ENCODE data around the gene CRMP1.

Gene CRMP1

DNA sequence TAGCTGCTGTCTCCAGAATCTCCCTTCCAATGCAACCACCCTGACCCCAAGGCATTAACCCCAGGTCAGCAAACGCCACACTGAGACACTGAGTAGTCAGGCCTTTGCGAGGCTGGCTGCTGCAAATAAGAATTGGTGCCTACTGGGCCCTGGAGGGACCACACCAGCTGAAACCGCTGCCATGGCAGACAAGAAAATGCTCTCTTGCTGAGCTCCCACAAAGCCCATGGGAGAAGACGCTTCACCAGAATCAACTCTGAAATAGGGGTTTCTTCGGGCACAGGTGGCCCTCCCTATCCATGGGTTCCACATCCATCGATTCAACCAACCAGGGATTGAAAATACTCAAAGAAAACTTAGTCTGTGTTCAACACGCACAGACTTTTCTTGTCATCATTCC is 26.7 kb upstream of the CRMP1 start:
- H3K36me3 ChIP-seq (ENCODE audit: insufficient read depth, low read length), result no peaks in the 10 kb centered on the region
- H3K27ac ChIP-seq (ENCODE audit: low read depth, low read length), result no peak overlapping the region
- no peak overlapping the region for H3K4me3 ChIP-seq (ENCODE audit: low read depth, low read length)
- H2AFZ ChIP-seq (ENCODE audit: low read length, unreplicated experiment), result no peak overlapping the region
- no peaks in the 10 kb centered on the region for H3K79me2 ChIP-seq (ENCODE audit: control insufficient read depth, insufficient read depth, low read length, unreplicated experiment)
- peaks cover 40% of the 10 kb centered on the region for H3K27me3 ChIP-seq (ENCODE audit: insufficient read depth, low read length)
- no peaks in the 10 kb centered on the region for H3K4me1 ChIP-seq (ENCODE audit: control insufficient read depth, insufficient read depth, low read length, unreplicated experiment)

DNA sequence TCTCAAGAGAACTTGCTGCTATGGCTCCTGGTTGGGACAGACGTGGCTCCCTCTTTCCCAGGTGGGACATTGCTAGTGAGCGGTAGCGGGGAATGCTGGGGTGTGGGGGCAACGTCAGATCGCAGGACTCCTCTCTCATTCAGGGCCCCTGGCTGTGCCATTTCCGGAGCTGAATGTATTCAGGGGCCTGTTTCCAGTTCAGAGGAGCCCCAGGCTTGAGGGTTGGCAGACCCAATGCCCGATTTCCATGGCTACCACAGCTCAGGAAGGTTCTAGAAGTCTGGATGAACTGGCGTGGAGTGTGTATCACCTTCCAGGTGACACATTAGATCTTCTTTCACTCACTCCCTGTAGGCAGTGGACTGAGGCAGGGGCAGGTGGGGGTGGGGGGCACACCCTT is 26.2 kb upstream of the CRMP1 start:
- Histone ChIP-seq H3K27me3 (ENCODE audit: insufficient read depth, low read length) (peaks cover 40% of the 10 kb centered on the region), H3K4me3 (ENCODE audit: low read depth, low read length) (no peak overlapping the region), H3K27ac (ENCODE audit: low read depth, low read length) (no peak overlapping the region), H3K79me2 (ENCODE audit: control insufficient read depth, insufficient read depth, low read length, unreplicated experiment) (no peaks in the 10 kb centered on the region), H3K4me1 (ENCODE audit: control insufficient read depth, insufficient read depth, low read length, unreplicated experiment) (no peaks in the 10 kb centered on the region), H2AFZ (ENCODE audit: low read length, unreplicated experiment) (no peak overlapping the region), H3K36me3 (ENCODE audit: insufficient read depth, low read length) (no peaks in the 10 kb centered on the region)

DNA sequence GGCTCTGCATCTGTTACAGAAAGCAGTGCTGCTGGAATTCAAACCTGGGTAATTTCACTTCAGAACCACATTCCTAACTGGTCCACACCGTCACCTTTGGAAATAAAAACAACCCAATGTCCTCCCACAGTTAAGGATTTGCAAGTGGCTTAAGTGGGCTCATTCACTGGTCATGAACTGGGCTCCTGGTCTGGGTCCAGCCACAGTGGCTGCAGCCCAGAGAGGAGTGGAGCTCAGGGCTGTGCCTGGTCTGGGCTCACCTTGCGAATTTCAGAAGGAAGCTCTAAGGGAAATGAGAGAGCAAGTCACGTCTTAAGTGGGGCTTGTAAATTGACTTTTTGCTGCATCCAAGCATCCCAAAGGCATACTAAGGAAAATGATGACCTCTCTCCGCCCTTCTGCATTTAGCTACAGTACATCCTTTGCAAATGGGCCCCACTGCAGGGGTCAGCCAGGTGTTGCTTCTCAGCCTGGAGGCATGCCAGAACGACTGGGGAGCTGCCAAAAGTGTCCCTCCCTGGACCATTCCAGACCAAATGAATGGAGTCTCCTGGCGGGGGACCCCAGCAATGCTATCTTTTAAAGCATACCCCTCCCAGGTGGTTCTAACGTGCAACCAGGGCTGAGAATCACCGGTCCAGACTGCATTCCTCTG is 25.6 kb upstream of the CRMP1 start:
- H2AFZ ChIP-seq (ENCODE audit: low read length, unreplicated experiment), result no peak overlapping the region
- peaks cover 41% of the 10 kb centered on the region for H3K27me3 ChIP-seq (ENCODE audit: insufficient read depth, low read length)
- H3K36me3 ChIP-seq (ENCODE audit: insufficient read depth, low read length), result no peaks in the 10 kb centered on the region
- H3K4me3 ChIP-seq (ENCODE audit: low read depth, low read length), result no peak overlapping the region
- no peak overlapping the region for H3K27ac ChIP-seq (ENCODE audit: low read depth, low read length)
- no peaks in the 10 kb centered on the region for H3K79me2 ChIP-seq (ENCODE audit: control insufficient read depth, insufficient read depth, low read length, unreplicated experiment)
- H3K4me1 ChIP-seq (ENCODE audit: control insufficient read depth, insufficient read depth, low read length, unreplicated experiment), result no peaks in the 10 kb centered on the region

DNA sequence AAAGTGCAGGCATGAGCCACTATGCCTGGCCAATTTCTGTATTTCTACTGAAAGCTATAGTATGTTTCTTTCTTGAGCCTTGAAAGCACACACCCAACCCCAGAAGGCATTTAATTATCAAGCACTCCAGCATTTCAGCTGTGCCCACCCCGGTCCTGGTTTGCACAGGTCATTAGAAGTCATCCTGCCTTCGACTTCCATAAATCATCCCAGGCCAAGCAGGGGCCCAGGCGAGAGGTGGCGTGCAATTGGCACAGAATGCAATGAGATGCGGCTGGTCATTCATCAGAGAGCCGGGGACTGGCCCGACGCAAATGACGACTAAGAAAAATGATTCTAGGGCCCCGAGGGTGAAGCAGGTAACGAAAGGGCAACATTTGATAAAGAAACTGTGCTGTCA is 24.8 kb upstream of the CRMP1 start:
- Histone ChIP-seq H3K4me3 (ENCODE audit: low read depth, low read length) (no peak overlapping the region), H3K27me3 (ENCODE audit: insufficient read depth, low read length) (peaks cover 41% of the 10 kb centered on the region), H3K79me2 (ENCODE audit: control insufficient read depth, insufficient read depth, low read length, unreplicated experiment) (no peaks in the 10 kb centered on the region), H3K27ac (ENCODE audit: low read depth, low read length) (no peak overlapping the region), H2AFZ (ENCODE audit: low read length, unreplicated experiment) (no peak overlapping the region), H3K36me3 (ENCODE audit: insufficient read depth, low read length) (no peaks in the 10 kb centered on the region), H3K4me1 (ENCODE audit: control insufficient read depth, insufficient read depth, low read length, unreplicated experiment) (no peaks in the 10 kb centered on the region)

DNA sequence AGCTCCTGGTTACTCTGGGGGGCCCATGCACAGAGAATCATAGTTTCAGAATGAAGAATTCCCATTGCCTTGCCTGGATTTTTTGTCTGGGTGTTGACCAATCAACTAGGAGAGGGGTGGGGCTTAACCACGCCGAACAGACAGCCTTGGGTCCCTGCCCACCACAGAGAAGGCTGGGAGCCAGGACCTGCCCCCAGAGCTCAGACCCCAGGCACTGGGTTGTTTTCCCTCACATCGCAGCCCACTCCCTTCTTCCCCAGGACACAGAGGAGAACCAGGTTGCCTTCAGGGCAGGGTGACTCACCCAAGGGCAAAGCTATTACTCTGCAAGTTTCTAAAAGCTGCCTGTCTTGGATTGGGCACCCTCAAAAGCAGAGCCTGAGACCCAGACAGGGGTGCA is 23.3 kb upstream of the CRMP1 start:
- no peak overlapping the region for H3K27ac ChIP-seq (ENCODE audit: low read depth, low read length)
- H3K36me3 ChIP-seq (ENCODE audit: insufficient read depth, low read length), result no peaks in the 10 kb centered on the region
- H3K4me3 ChIP-seq (ENCODE audit: low read depth, low read length), result no peak overlapping the region
- no peaks in the 10 kb centered on the region for H3K4me1 ChIP-seq (ENCODE audit: control insufficient read depth, insufficient read depth, low read length, unreplicated experiment)
- no peaks in the 10 kb centered on the region for H3K79me2 ChIP-seq (ENCODE audit: control insufficient read depth, insufficient read depth, low read length, unreplicated experiment)
- H3K27me3 ChIP-seq (ENCODE audit: insufficient read depth, low read length), result peaks cover 28% of the 10 kb centered on the region
- no peak overlapping the region for H2AFZ ChIP-seq (ENCODE audit: low read length, unreplicated experiment)

DNA sequence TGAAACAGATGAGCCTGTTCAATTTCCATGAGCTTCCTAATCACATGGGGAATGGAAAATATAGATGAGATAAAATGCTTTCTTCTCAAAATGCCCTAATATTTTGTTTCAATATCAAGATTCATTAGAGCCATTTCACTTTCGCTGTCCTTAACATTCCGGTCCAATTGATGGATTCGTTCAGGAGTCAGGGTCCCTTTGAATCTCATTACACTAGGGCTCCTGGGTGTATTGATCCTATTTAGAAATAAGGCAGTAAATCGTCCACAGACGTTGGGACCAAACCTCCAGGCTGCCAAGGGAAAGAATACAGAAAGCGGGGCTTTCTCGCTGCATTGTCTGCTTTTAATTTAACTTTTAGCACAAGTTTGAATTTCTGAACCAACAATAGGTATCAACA is 20.6 kb upstream of the CRMP1 start:
- Histone ChIP-seq H3K27me3 (ENCODE audit: insufficient read depth, low read length) (peaks cover 31% of the 10 kb centered on the region), H2AFZ (ENCODE audit: low read length, unreplicated experiment) (no peak overlapping the region), H3K79me2 (ENCODE audit: control insufficient read depth, insufficient read depth, low read length, unreplicated experiment) (no peaks in the 10 kb centered on the region), H3K4me3 (ENCODE audit: low read depth, low read length) (no peak overlapping the region), H3K36me3 (ENCODE audit: insufficient read depth, low read length) (no peaks in the 10 kb centered on the region), H3K4me1 (ENCODE audit: control insufficient read depth, insufficient read depth, low read length, unreplicated experiment) (no peaks in the 10 kb centered on the region), H3K27ac (ENCODE audit: low read depth, low read length) (no peak overlapping the region)

DNA sequence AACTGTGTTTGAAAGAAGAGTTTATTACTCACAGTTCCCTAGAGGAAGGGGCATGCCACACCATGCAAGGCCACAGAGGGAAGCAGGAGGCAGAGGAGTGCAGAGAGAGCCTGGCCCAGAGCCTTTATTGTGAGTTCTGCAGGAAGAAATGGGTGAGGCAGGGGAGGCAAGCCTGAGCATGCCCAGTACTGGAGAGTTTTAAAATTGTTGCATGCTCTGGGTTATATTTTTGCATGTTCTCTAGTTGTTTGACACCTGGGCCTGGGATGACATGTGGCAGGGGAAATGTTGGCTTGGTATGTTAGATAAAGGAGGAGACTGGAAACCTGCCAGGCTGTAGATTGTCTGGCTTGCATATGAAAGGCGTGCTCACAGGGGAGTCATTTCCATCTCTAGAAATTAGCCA is 19.7 kb upstream of the CRMP1 start:
- Histone ChIP-seq H3K79me2 (ENCODE audit: control insufficient read depth, insufficient read depth, low read length, unreplicated experiment) (no peaks in the 10 kb centered on the region), H3K4me3 (ENCODE audit: low read depth, low read length) (no peak overlapping the region), H3K4me1 (ENCODE audit: control insufficient read depth, insufficient read depth, low read length, unreplicated experiment) (no peaks in the 10 kb centered on the region), H3K27ac (ENCODE audit: low read depth, low read length) (no peak overlapping the region), H3K36me3 (ENCODE audit: insufficient read depth, low read length) (no peaks in the 10 kb centered on the region), H3K27me3 (ENCODE audit: insufficient read depth, low read length) (peaks cover 34% of the 10 kb centered on the region), H2AFZ (ENCODE audit: low read length, unreplicated experiment) (no peak overlapping the region)

DNA sequence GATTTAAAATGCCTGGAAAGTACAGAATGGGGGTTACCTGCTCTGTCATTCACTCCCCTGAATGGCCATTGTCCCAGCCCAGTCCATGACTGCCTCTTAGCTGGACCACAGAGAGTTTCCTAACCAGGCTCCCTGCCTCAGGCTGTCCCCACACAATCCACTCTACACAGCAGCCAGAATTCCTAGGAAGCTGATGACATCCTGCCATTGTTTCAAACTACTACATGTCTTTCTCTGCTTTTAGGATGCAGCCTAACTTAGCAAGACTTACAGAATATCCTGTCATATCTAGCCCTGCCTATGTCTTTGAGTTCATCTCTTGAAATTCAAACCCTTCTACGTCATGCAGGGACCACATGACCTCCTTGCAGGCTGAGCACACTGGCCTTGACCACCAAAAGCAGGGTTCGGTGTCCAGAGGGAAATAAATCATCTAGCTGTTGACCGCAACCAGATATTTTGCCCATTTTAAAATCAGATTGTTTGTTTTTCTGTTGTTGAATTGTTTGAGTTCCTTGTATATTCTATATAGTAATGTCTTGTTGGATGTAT is 16.1 kb upstream of the CRMP1 start:
- Histone ChIP-seq H3K4me3 (ENCODE audit: low read depth, low read length) (no peak overlapping the region), H3K79me2 (ENCODE audit: control insufficient read depth, insufficient read depth, low read length, unreplicated experiment) (no peaks in the 10 kb centered on the region), H3K27ac (ENCODE audit: low read depth, low read length) (no peak overlapping the region), H2AFZ (ENCODE audit: low read length, unreplicated experiment) (no peak overlapping the region), H3K4me1 (ENCODE audit: control insufficient read depth, insufficient read depth, low read length, unreplicated experiment) (no peaks in the 10 kb centered on the region), H3K27me3 (ENCODE audit: insufficient read depth, low read length) (peaks cover 51% of the 10 kb centered on the region), H3K36me3 (ENCODE audit: insufficient read depth, low read length) (no peaks in the 10 kb centered on the region)

DNA sequence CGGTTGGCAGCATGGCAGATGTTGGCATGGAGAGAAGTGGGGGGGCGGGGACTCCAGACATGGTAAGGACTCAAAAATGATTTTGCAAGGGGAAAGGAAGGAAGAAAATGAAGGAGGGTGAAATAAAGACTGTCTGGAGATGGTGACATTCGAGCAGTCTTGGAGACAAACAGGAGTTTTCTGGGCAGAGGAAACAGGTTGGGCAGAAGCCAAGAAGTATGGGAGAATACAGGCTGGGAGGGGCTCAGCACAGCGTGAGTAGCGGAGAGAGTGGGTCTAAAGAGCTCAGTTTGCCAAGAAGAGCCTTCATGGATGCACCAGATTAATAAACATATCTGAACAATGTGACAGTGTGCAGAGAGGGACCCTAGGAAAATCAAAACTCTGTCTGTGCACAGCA is 13.3 kb upstream of the CRMP1 start:
- Histone ChIP-seq H3K79me2 (ENCODE audit: control insufficient read depth, insufficient read depth, low read length, unreplicated experiment) (no peaks in the 10 kb centered on the region), H3K36me3 (ENCODE audit: insufficient read depth, low read length) (no peaks in the 10 kb centered on the region), H3K27ac (ENCODE audit: low read depth, low read length) (no peak overlapping the region), H3K4me3 (ENCODE audit: low read depth, low read length) (no peak overlapping the region), H2AFZ (ENCODE audit: low read length, unreplicated experiment) (no peak overlapping the region), H3K4me1 (ENCODE audit: control insufficient read depth, insufficient read depth, low read length, unreplicated experiment) (no peaks in the 10 kb centered on the region), H3K27me3 (ENCODE audit: insufficient read depth, low read length) (peaks cover 71% of the 10 kb centered on the region)

DNA sequence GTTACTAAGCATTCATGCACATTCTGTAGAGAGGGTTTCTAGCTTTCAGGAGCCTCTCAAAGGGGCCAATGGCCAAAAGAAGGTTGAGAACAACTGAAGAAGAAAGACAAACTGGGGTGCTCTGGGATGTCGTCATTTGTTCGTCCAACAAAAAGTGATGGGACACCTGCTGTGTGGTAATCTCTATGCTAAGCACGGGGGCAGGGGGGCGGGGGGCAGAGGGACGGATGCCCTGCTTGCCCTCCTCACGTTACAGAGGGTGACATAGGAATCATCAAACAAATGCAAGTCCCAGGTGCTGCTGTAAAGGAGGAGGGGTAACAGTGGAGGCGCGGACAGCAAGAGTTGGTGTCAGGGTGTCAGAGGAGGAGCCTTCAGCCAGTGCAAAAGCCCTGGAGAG is 12.8 kb upstream of the CRMP1 start:
- Histone ChIP-seq H3K27me3 (ENCODE audit: insufficient read depth, low read length) (peaks cover 75% of the 10 kb centered on the region), H3K36me3 (ENCODE audit: insufficient read depth, low read length) (no peaks in the 10 kb centered on the region), H3K27ac (ENCODE audit: low read depth, low read length) (no peak overlapping the region), H3K4me3 (ENCODE audit: low read depth, low read length) (no peak overlapping the region), H2AFZ (ENCODE audit: low read length, unreplicated experiment) (no peak overlapping the region), H3K4me1 (ENCODE audit: control insufficient read depth, insufficient read depth, low read length, unreplicated experiment) (no peaks in the 10 kb centered on the region), H3K79me2 (ENCODE audit: control insufficient read depth, insufficient read depth, low read length, unreplicated experiment) (no peaks in the 10 kb centered on the region)

DNA sequence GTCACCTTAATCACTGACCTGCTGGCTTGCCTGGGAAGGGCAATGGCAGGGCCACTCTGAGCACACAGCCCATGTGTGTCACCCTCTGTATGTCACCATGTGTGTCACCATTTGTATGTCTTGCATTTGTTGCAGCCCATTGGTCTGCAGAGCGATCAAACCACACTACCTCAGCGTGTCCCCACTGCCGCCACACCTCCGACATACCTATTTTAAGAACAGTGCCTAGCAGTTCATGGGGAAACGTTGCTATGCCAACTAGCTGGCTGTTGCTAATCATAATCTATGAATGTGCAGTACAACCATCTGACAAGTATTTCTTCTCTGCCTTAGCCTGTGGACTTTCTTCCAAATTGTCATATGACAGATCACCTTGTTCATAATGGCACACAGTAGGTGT is 8.0 kb upstream of the CRMP1 start:
- no peaks in the 10 kb centered on the region for H3K36me3 ChIP-seq (ENCODE audit: insufficient read depth, low read length)
- no peaks in the 10 kb centered on the region for H3K4me1 ChIP-seq (ENCODE audit: control insufficient read depth, insufficient read depth, low read length, unreplicated experiment)
- peaks cover 99% of the 10 kb centered on the region for H3K27me3 ChIP-seq (ENCODE audit: insufficient read depth, low read length)
- no peak overlapping the region for H3K27ac ChIP-seq (ENCODE audit: low read depth, low read length)
- H2AFZ ChIP-seq (ENCODE audit: low read length, unreplicated experiment), result no peak overlapping the region
- no peaks in the 10 kb centered on the region for H3K79me2 ChIP-seq (ENCODE audit: control insufficient read depth, insufficient read depth, low read length, unreplicated experiment)
- H3K4me3 ChIP-seq (ENCODE audit: low read depth, low read length), result no peak overlapping the region
